Osteoblast (primary cell): Measurements from ENCODE around the gene CADPS2. TPM values are rescaled to one million over a fixed set of nuclear protein-coding genes. Genes with fewer than 3 reads are reported as not detected.

ENCODE experiments used
- DNase-seq: peaks from one replicate; pipeline ENCODE4 v3.0.0; 2011; ENCODE audit warnings: low spot score, mixed read lengths; ENCODE audit not compliant: insufficient read length; ENCODE audit errors: missing footprints
- H2AFZ ChIP-seq: 2 replicates; pipeline ENCODE4 v1.6.0; 2011; ENCODE audit warnings: mild to moderate bottlenecking, low read length
- H3K27ac ChIP-seq: 2 replicates; pipeline ENCODE4 v1.5.1; 2011; ENCODE audit warnings: mild to moderate bottlenecking, low read depth, low read length, moderate library complexity
- H3K27me3 ChIP-seq: 2 replicates; pipeline ENCODE4 v1.6.0; 2012; ENCODE audit warnings: mild to moderate bottlenecking, control low read depth, inconsistent platforms, low read length, moderate library complexity; ENCODE audit not compliant: insufficient read depth
- H3K36me3 ChIP-seq: 2 replicates; pipeline ENCODE4 v1.5.1; 2011; ENCODE audit warnings: mild to moderate bottlenecking, low read length, control low read depth, moderate library complexity; ENCODE audit not compliant: insufficient read depth
- H3K4me1 ChIP-seq: 2 replicates; pipeline ENCODE4 v1.5.1; 2011; ENCODE audit warnings: mild to moderate bottlenecking, low read length, control low read depth, moderate library complexity; ENCODE audit not compliant: insufficient read depth
- H3K4me2 ChIP-seq: 2 replicates; pipeline ENCODE4 v1.6.0; 2011; ENCODE audit warnings: mild to moderate bottlenecking, low read length; ENCODE audit not compliant: insufficient read depth
- H3K4me3 ChIP-seq: fragments of 200-600 bp; sonication (generic); 3 replicates; pipeline ENCODE4 v1.5.1; 2012; ENCODE audit warnings: mild to moderate bottlenecking, low read length, inconsistent platforms; ENCODE audit not compliant: insufficient read depth
- H3K79me2 ChIP-seq: 2 replicates; pipeline ENCODE4 v1.6.0; 2012; ENCODE audit warnings: mild to moderate bottlenecking, low read length, control low read depth, inconsistent platforms; ENCODE audit not compliant: insufficient read depth
- H3K9me3 ChIP-seq: 2 replicates; pipeline ENCODE4 v1.5.1; 2011; ENCODE audit warnings: low read depth, low read length, control low read depth
- H4K20me1 ChIP-seq: 2 replicates; pipeline ENCODE4 v1.6.0; 2012; ENCODE audit warnings: mild to moderate bottlenecking, low read length, control low read depth; ENCODE audit not compliant: insufficient read depth
- CTCF ChIP-seq: IDR thresholded peaks from 2 replicates; pipeline ENCODE4 v1.5.1; 2011; ENCODE audit warnings: mild to moderate bottlenecking, low read depth, low read length, moderate library complexity; ENCODE audit errors: extremely low read depth
- total RNA-seq: library from RNA; depleted of rRNA; stranded (reverse); fragments of >200 nt; gene quantifications from 2 replicates; pipeline ENCODE4 v1.2.3, GENCODE V29; 2012

The CADPS2 gene
- total RNA-seq, 1 donor: 21.7 TPM

DNA sequence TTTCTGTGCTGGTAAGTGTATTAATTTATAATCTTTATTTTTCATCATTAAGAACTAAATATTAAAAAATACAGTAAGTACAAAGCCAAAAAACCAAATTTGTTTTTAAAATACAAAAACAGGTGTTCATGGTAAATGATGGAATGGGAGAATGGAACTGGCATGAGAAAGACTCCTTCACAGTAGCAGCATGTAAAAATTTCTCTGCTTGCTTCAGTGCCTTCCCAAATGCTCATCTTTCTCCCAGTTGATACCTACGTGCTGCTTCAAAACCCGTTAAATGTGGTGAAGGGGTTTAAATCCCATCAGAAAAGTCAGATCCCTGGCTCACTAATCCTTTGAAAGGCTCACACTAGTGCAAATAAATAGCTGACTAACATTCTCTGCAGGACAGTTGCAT, 191.6 kb downstream of the CADPS2 start:
- Histone ChIP-seq H3K4me2 (no peak overlapping the region), H2AFZ (no peak overlapping the region), H3K4me3 (no peak overlapping the region), H3K79me2 (no peaks in the 10 kb centered on the region), H3K4me1 (no peaks in the 10 kb centered on the region), H3K36me3 (no peaks in the 10 kb centered on the region), H3K27me3 (no peaks in the 10 kb centered on the region), H3K27ac (no peak overlapping the region), H4K20me1 (no peaks in the 10 kb centered on the region), H3K9me3 (no peaks in the 10 kb centered on the region)
- TF ChIP-seq CTCF: no peak
- DNase-seq: no peak

DNA sequence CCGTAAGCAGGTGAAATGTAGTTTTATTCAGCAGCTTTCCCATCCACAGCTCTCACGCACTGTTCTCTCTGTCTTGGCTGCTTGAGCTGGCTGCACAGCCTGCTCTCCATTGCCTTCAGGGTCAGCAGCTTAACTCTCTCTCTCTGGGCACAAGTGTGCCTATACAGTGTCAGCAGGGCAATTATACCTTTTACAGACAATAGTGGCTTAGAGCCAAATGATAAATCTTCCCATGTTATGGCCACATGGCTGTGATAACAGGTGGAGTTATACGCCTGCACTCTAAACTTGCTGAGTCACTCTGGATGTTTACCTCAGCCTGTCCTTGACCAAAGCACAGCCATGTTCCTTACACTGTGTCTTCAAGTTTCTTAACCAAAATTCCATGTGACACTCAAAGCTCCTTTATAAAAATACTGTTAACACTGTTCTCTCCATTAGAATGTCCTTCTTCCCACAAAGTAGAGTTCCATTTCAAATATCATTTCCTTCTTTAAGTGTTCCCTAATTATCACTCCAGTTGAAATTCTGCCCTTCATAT, 193.4 kb downstream of the CADPS2 start:
- no peaks in the 10 kb centered on the region for H4K20me1 ChIP-seq
- H3K9me3 ChIP-seq: no peaks in the 10 kb centered on the region
- no peak for DNase-seq
- no peak overlapping the region for H3K4me3 ChIP-seq
- no peaks in the 10 kb centered on the region for H3K4me1 ChIP-seq
- H3K36me3 ChIP-seq: no peaks in the 10 kb centered on the region
- H3K27ac ChIP-seq: no peak overlapping the region
- no peaks in the 10 kb centered on the region for H3K27me3 ChIP-seq
- no peak overlapping the region for H3K4me2 ChIP-seq
- no peak overlapping the region for H2AFZ ChIP-seq
- no peak for TF ChIP-seq CTCF
- H3K79me2 ChIP-seq: no peaks in the 10 kb centered on the region

DNA sequence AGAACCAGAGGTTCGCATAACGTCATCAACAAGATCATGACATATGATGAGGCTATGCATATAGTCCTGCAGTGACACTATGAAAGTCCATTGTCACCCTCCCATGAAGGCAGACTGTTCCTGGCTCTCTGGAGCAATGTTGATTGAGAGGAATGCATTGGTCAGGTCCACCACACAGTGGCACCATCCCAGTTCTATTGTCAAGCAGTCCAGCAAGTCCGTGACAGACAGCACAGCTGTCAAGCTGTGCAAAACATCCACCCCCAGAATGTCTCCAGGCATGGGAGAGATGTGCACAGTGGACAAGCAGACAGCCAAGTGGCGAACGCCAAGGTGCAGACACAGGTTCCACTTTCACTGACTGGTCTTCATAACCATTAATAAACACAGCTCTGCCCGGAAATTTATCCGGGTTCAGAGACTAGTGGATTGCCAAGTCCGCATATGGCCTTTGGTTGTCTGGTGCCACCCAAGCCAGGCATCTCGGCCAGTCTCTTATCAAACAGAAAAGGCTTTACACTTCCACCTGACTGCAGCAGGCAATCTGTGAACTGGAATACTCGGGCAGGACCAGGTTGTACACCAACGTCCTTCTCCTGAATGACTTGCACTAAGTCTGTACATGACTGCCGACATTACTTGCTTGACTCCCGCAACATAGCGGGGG, 194.6 kb downstream of the CADPS2 start:
- Histone ChIP-seq H3K4me1 (no peaks in the 10 kb centered on the region), H3K27me3 (no peaks in the 10 kb centered on the region), H3K4me3 (no peak overlapping the region), H3K79me2 (no peaks in the 10 kb centered on the region), H3K4me2 (no peak overlapping the region), H3K27ac (no peak overlapping the region), H3K36me3 (no peaks in the 10 kb centered on the region), H2AFZ (no peak overlapping the region), H3K9me3 (no peaks in the 10 kb centered on the region), H4K20me1 (no peaks in the 10 kb centered on the region)
- DNase-seq: no peak
- TF ChIP-seq CTCF: no peak

DNA sequence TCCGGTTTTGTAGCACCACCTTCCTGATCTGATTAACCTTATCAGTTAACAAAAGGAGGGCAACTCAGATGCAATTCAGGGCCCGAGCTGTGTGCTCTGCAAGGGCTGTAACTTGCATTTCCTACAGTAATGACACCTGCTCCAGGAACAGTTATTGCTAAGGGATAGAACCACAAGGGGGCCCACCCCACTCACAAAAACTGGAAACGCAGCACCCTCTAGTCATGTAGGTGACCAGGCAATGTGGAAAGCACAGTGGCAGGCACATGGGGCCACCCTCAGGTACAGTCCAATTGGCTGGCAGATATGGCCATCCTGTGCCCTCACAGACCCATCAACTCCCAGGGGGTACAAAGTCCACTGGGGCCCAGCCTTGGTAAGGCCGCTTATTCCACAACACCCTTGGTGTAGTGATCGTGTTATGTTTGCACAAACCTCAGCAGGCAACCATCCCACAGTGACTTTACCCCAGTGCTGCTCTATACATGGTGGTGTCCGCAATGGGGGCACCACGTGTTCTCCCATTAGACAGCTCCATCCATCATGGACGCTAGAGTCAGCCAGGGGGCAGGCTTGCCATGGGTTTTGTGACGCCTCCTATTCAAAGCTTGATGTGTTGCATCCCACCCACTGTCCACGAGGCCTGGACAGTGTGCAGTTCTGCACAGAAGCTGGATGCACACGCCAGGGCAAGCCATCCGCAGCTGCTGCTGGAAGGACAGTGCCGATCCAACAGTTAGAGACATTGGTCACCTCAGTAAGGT, 196.7 kb downstream of the CADPS2 start:
- H3K79me2 ChIP-seq: no peaks in the 10 kb centered on the region
- no peak overlapping the region for H3K4me2 ChIP-seq
- no peak overlapping the region for H3K27ac ChIP-seq
- TF ChIP-seq CTCF: no peak
- H3K9me3 ChIP-seq: no peaks in the 10 kb centered on the region
- no peaks in the 10 kb centered on the region for H3K27me3 ChIP-seq
- no peak overlapping the region for H3K4me3 ChIP-seq
- no peaks in the 10 kb centered on the region for H3K4me1 ChIP-seq
- DNase-seq: no peak
- no peaks in the 10 kb centered on the region for H4K20me1 ChIP-seq
- H3K36me3 ChIP-seq: no peaks in the 10 kb centered on the region
- no peak overlapping the region for H2AFZ ChIP-seq
